ENCODE measurements around the gene EMX1.

The EMX1 gene

GRCh38 chr2:72946466-72946865 lies 29.1 kb downstream of the EMX1 start:
- no peak for DNase-seq

GRCh38 chr2:72947952-72948830 lies 30.9 kb downstream of the EMX1 start:
- no peak for DNase-seq

- DNase-seq: no peak
Observed at GRCh38 chr2:72949045-72949444, 31.7 kb downstream of the EMX1 start.

GRCh38 chr2:72949642-72950041 lies 32.3 kb downstream of the EMX1 start:
- DNase-seq: no peak

GRCh38 chr2:72950558-72951255 lies 33.4 kb downstream of the EMX1 start:
- no peak for DNase-seq

- no peak for DNase-seq
Observed at GRCh38 chr2:72951303-72952095, 34.2 kb downstream of the EMX1 start.

- DNase-seq: no peak
Observed at GRCh38 chr2:72952110-72952823, 34.9 kb downstream of the EMX1 start.

GRCh38 chr2:72952961-72953360 lies 35.6 kb downstream of the EMX1 start:
- DNase-seq: no peak

GRCh38 chr2:72953528-72953927 lies 36.2 kb downstream of the EMX1 start:
- no peak for DNase-seq

GRCh38 chr2:72953976-72954375 lies 36.7 kb downstream of the EMX1 start:
- DNase-seq: no peak

- DNase-seq: no peak
Observed at GRCh38 chr2:72954376-72955227, 37.3 kb downstream of the EMX1 start.

GRCh38 chr2:72955228-72956049 lies 38.1 kb downstream of the EMX1 start:
- peak; percentile 33 for DNase-seq

GRCh38 chr2:72956050-72956395 lies 38.7 kb downstream of the EMX1 start:
- DNase-seq: no peak

- no peak for DNase-seq
Observed at GRCh38 chr2:72956936-72957335, 39.6 kb downstream of the EMX1 start.

GRCh38 chr2:72958542-72959385 lies 41.4 kb downstream of the EMX1 start:
- DNase-seq: no peak

GRCh38 chr2:72959554-72959953 lies 42.2 kb downstream of the EMX1 start:
- no peak for DNase-seq

GRCh38 chr2:72959995-72960981 lies 43.0 kb downstream of the EMX1 start:
- no peak for DNase-seq

GRCh38 chr2:72961036-72961720 lies 43.9 kb downstream of the EMX1 start:
- DNase-seq: no peak
